ENCODE data around the gene SRCAP.
"Not testable (repeated sequence)": the region's sequence is repeated elsewhere in the genome, so short reads cannot be mapped to it uniquely, and the experiment has no call there.

SRCAP gene

GRCh38 chr16:30664616-30665109 lies 34.3 kb upstream of the SRCAP start:
- DNase-seq: no peak

GRCh38 chr16:30665155-30665829 lies 33.7 kb upstream of the SRCAP start:
- no peak for DNase-seq

- no peak for DNase-seq
Observed at GRCh38 chr16:30665830-30666190, 33.2 kb upstream of the SRCAP start.

GRCh38 chr16:30666681-30667080 lies 32.3 kb upstream of the SRCAP start:
- DNase-seq: no peak

- no peak for DNase-seq
Observed at GRCh38 chr16:30667361-30667905, 31.5 kb upstream of the SRCAP start.

GRCh38 chr16:30668393-30668792 lies 30.6 kb upstream of the SRCAP start:
- no peak for DNase-seq

GRCh38 chr16:30669026-30669902 lies 29.7 kb upstream of the SRCAP start:
- no peak for DNase-seq

GRCh38 chr16:30669903-30670824 lies 28.8 kb upstream of the SRCAP start:
- DNase-seq: no peak

GRCh38 chr16:30675143-30675542 lies 23.8 kb upstream of the SRCAP start:
- no peak for DNase-seq

- no peak for DNase-seq
Observed at GRCh38 chr16:30677931-30678585, 20.9 kb upstream of the SRCAP start.

GRCh38 chr16:30678586-30678970 lies 20.4 kb upstream of the SRCAP start:
- no peak for DNase-seq

GRCh38 chr16:30680326-30680725 lies 18.6 kb upstream of the SRCAP start:
- no peak for DNase-seq

- DNase-seq: no peak
Observed at GRCh38 chr16:30688701-30689100, 10.3 kb upstream of the SRCAP start.

GRCh38 chr16:30691907-30692306 lies 7.1 kb upstream of the SRCAP start:
- DNase-seq: no peak

- DNase-seq: no peak
Observed at GRCh38 chr16:30692396-30693064, 6.4 kb upstream of the SRCAP start.

GRCh38 chr16:30694926-30695693 lies 3.9 kb upstream of the SRCAP start:
- no peak for DNase-seq

- not testable (repeated sequence) for DNase-seq
Observed at GRCh38 chr16:30696646-30697045, 2.3 kb upstream of the SRCAP start.

- no peak for DNase-seq
Observed at GRCh38 chr16:30697264-30698138, 1.5 kb upstream of the SRCAP start.

- peak; percentile 99 for DNase-seq
Observed at GRCh38 chr16:30698139-30698815, 694 bp upstream of the SRCAP start.

Data from T-helper 9 cell (primary cell).